Activated CD8-positive, alpha-beta T cell treated with anti-CD3 and anti-CD28 coated beads for 36 hours (primary cell): Measurements from ENCODE around the gene CCDC92. TPM values are rescaled to one million over a fixed set of nuclear protein-coding genes. Genes with fewer than 3 reads are reported as not detected.

Experiments
- ATAC-seq: fragments of 200-7000 bp; cut with Tn5 transposase; one replicate; pipeline ENCODE4 v1.10.0; 2021; ENCODE audit warnings: mild to moderate bottlenecking, moderate library complexity
- CTCF ChIA-PET: fragments of 350-600 bp; sonication (Branson Sonifier 250); formaldehyde crosslinking; loops from one replicate; lab custom pipeline; 2021; ENCODE audit warnings: antibody characterized with exemption; lab: Charles Lee
- POLR2A ChIA-PET: fragments of 350-600 bp; sonication (Branson Sonifier 250); formaldehyde crosslinking; loops from one replicate; lab custom pipeline; 2021; ENCODE audit warnings: antibody characterized with exemption; lab: Charles Lee
- DNase-seq: peaks from one replicate; pipeline ENCODE4 v3.0.0-alpha.2; 2020
- H3K27ac Mint-ChIP-seq: one replicate; pipeline ENCODE4 v1.8.0; 2021; ENCODE audit warnings: mild to moderate bottlenecking, mixed read lengths
- H3K27me3 Mint-ChIP-seq: one replicate; pipeline ENCODE4 v1.8.0; 2021; ENCODE audit warnings: mixed read lengths
- H3K36me3 Mint-ChIP-seq: one replicate; pipeline ENCODE4 v1.8.0; 2021; ENCODE audit warnings: low read depth, mixed read lengths
- H3K4me1 Mint-ChIP-seq: one replicate; pipeline ENCODE4 v1.8.0; 2021; ENCODE audit warnings: low read depth, mixed read lengths
- H3K4me3 Mint-ChIP-seq: one replicate; pipeline ENCODE4 v1.8.0; 2021; ENCODE audit warnings: mild to moderate bottlenecking, moderate library complexity, mixed read lengths
- H3K9me3 Mint-ChIP-seq: one replicate; pipeline ENCODE4 v1.8.0; 2021; ENCODE audit warnings: mixed read lengths
- intact Hi-C: fragments of 100-400 bp; cut with micrococcal nuclease; formaldehyde crosslinking; loops from one replicate; pipeline ENCODE4 v1.10.0; 2022
- total RNA-seq, 2 experiments: library from RNA; stranded (reverse); gene quantifications; one replicate each; pipeline ENCODE4 v1.2.3, GENCODE V29; 2021
- TF ChIP-seq, protein P1 (sequence below): fragments of 200-600 bp; IDR thresholded peaks from one replicate; pipeline ENCODE4 v1.8.0; 2022; ENCODE audit warnings: antibody characterized with exemption, mild to moderate bottlenecking

The CCDC92 gene
- total RNA-seq, 2 experiments from 2014 or later: 4.0 to 6.2 TPM

DNA sequence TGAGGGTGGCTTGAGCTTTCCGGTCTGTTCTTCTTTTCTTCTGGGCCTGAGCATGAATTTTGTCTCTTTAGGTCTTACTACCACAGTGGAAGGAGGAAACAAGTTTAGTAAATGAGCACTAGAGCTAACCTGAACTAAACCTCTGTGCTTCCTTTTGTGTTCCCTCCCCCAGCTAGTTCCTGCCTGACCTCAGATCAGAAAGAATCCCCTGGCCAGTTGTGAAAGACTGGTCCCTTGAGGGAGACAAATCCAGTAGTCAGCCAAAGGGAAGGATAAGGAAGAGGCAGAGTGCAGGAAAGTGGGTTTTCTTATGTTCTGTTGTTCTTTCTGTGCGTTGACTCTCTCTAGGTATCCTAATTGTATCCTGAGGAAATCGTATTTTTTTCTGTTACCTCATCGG is 17.9 kb upstream of the CCDC92 start:
- no peak overlapping the region for H3K4me3 Mint-ChIP-seq
- intact Hi-C loops: no loop called here
- DNase-seq: no peak
- H3K4me1 Mint-ChIP-seq: peaks cover 31% of the 10 kb centered on the region
- TF ChIP-seq, protein P1, sequence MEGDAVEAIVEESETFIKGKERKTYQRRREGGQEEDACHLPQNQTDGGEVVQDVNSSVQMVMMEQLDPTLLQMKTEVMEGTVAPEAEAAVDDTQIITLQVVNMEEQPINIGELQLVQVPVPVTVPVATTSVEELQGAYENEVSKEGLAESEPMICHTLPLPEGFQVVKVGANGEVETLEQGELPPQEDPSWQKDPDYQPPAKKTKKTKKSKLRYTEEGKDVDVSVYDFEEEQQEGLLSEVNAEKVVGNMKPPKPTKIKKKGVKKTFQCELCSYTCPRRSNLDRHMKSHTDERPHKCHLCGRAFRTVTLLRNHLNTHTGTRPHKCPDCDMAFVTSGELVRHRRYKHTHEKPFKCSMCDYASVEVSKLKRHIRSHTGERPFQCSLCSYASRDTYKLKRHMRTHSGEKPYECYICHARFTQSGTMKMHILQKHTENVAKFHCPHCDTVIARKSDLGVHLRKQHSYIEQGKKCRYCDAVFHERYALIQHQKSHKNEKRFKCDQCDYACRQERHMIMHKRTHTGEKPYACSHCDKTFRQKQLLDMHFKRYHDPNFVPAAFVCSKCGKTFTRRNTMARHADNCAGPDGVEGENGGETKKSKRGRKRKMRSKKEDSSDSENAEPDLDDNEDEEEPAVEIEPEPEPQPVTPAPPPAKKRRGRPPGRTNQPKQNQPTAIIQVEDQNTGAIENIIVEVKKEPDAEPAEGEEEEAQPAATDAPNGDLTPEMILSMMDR: no peak
- H3K27me3 Mint-ChIP-seq: no peaks in the 10 kb centered on the region
- no peak for ATAC-seq
- H3K27ac Mint-ChIP-seq: no peak overlapping the region
- ChIA-PET CTCF (interaction anchor here (0.6 to 2.3 kb wide), 3 partner anchors 19 to 85 kb away, joined by 3 to 6 read pairs (median 4); no protein-coding TSS in a partner anchor), POLR2A (no interaction called here)
- H3K36me3 Mint-ChIP-seq: peaks cover 39% of the 10 kb centered on the region
- H3K9me3 Mint-ChIP-seq: no peaks in the 10 kb centered on the region

DNA sequence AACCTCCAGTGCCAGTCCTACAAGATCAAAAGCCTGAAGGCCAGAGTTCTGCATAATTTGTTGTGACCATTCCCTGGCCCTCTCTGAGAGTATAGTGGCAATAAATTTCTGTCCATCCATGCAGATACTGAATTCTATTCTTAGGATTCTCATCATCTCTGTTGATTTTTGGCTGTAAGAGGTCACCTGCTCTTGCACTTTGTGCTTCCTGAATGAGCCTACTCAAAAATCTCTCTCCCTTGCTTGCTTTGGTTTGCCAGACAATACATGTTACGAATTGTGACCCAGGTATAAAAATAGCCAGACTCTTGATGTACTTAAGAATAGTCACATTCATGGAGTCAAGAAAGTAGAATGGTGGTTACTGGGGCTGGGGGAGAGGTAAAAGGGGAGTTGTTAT is 17.1 kb upstream of the CCDC92 start:
- TF ChIP-seq, protein P1: no peak
- intact Hi-C loops: no loop called here
- no peak overlapping the region for H3K27ac Mint-ChIP-seq
- DNase-seq (no peak), ATAC-seq (no peak)
- ChIA-PET CTCF (interaction anchor here (0.6 to 1.1 kb wide), 2 partner anchors 18 to 33 kb away, joined by 3 to 4 read pairs; no protein-coding TSS in a partner anchor), POLR2A (no interaction called here)
- H3K36me3 Mint-ChIP-seq: peaks cover 37% of the 10 kb centered on the region
- no peaks in the 10 kb centered on the region for H3K9me3 Mint-ChIP-seq
- H3K27me3 Mint-ChIP-seq: no peaks in the 10 kb centered on the region
- peaks cover 28% of the 10 kb centered on the region for H3K4me1 Mint-ChIP-seq
- no peak overlapping the region for H3K4me3 Mint-ChIP-seq

DNA sequence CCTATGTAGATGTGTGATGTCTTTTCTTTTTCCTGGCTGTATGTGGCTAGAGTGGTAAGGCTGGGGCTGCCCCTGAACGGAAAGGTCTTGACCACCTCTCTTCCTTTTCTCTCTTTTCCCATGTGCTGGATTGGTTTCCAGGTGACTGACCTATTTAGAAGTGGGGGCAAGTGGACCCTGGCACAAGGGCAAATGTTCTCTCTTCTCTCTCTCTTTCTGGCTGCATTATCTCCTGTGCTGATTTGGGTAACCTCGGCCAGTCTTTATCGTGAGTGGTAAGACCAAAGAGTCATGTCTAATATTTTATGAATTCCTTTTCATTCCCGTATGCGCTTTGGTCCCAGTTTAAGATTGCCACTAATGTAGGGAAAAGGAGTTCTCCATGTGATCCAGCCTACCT is 16.5 kb upstream of the CCDC92 start:
- peaks cover 35% of the 10 kb centered on the region for H3K36me3 Mint-ChIP-seq
- no peak for ATAC-seq
- no peak for DNase-seq
- no peak overlapping the region for H3K27ac Mint-ChIP-seq
- ChIA-PET CTCF (interaction anchor here (0.6 kb wide), 1 partner anchor 126 kb away, joined by 3 read pairs; no protein-coding TSS in a partner anchor), POLR2A (interaction anchor here (0.5 kb wide), 1 partner anchor 877 kb away, joined by 3 read pairs; no protein-coding TSS in a partner anchor)
- H3K27me3 Mint-ChIP-seq: no peaks in the 10 kb centered on the region
- intact Hi-C loops: no loop called here
- H3K4me1 Mint-ChIP-seq: peaks cover 30% of the 10 kb centered on the region
- no peaks in the 10 kb centered on the region for H3K9me3 Mint-ChIP-seq
- H3K4me3 Mint-ChIP-seq: no peak overlapping the region
- TF ChIP-seq, protein P1: no peak

DNA sequence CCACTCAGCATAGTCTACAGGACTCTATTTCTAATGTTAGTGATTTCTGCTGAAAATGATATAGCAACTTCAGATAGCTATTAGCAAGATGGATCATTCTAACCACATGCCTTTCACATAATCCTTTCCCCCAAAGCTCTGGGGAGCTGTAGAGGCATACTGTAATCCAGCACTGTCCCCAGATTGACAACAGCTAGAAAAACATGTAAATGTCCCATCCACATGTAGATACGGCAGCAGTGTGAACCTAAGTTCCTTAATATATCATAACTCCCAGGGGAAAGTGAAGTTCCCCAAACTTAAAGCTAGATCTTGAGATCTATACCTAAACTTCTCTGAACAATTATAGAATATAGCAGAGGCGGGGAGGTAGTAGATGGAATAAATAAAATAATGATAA is 14.4 kb upstream of the CCDC92 start:
- peaks cover 34% of the 10 kb centered on the region for H3K4me1 Mint-ChIP-seq
- intact Hi-C loops: no loop called here
- ChIA-PET CTCF (interaction anchor here (0.9 to 6.6 kb wide), 10 partner anchors 9 to 145 kb away, joined by 3 to 69 read pairs (median 5); no protein-coding TSS in a partner anchor), POLR2A (interaction anchor here (1.6 kb wide), 1 partner anchor 13 kb away, joined by 3 read pairs; no protein-coding TSS in a partner anchor)
- no peak overlapping the region for H3K4me3 Mint-ChIP-seq
- TF ChIP-seq, protein P1: no peak
- H3K27me3 Mint-ChIP-seq: no peaks in the 10 kb centered on the region
- ATAC-seq: no peak
- peaks cover 32% of the 10 kb centered on the region for H3K36me3 Mint-ChIP-seq
- DNase-seq: no peak
- H3K27ac Mint-ChIP-seq: no peak overlapping the region
- H3K9me3 Mint-ChIP-seq: no peaks in the 10 kb centered on the region

DNA sequence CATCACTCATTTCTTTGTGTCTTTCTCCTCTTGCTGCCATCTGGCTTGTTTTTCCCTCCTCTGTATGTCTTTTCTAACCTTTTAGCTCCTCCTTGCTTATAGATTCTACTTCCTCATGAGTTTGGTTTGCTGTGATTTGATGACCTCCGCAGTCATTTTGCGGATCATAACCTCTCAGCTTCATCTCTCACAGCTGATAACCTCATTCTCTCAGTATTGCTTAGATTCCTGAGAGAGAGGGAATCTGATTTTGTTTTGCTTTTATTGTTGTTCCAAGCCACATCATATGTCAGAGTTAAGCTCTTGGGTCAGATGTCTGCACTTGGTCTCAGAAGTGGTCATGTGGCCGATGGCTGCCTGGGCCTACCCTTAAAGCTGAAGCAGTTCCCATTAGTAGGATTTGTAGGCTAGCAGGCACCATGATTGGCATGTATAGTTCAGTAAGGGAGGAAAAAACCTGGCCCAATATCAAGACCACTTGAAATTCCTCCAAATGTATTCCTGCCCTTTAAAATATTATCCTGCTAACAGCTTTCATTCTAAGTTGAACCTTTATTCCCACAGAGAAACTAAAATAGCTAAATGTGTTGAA is 13.8 kb upstream of the CCDC92 start:
- TF ChIP-seq, protein P1: no peak
- H3K4me3 Mint-ChIP-seq: no peak overlapping the region
- no peak overlapping the region for H3K27ac Mint-ChIP-seq
- intact Hi-C loops: no loop called here
- ATAC-seq (no peak), DNase-seq (no peak)
- POLR2A ChIA-PET: interaction anchor here (1.2 to 1.6 kb wide), 2 partner anchors 10 to 13 kb away, joined by 3 to 5 read pairs; no protein-coding TSS in a partner anchor
- H3K4me1 Mint-ChIP-seq: peaks cover 34% of the 10 kb centered on the region
- CTCF ChIA-PET: interaction anchor here (0.9 to 6.6 kb wide), 11 partner anchors 9 to 144 kb away, joined by 3 to 69 read pairs (median 4); no protein-coding TSS in a partner anchor
- no peaks in the 10 kb centered on the region for H3K27me3 Mint-ChIP-seq
- no peaks in the 10 kb centered on the region for H3K9me3 Mint-ChIP-seq
- H3K36me3 Mint-ChIP-seq: peaks cover 28% of the 10 kb centered on the region
